ENCODE data around the gene MICOS13.
"Not testable (repeated sequence)": the region's sequence is repeated elsewhere in the genome, so short reads cannot be mapped to it uniquely, and the experiment has no call there.

GRCh38 chr19:5688262-5688881, 8.1 kb upstream of the MICOS13 start:
- TF ChIP-seq, protein P1, sequence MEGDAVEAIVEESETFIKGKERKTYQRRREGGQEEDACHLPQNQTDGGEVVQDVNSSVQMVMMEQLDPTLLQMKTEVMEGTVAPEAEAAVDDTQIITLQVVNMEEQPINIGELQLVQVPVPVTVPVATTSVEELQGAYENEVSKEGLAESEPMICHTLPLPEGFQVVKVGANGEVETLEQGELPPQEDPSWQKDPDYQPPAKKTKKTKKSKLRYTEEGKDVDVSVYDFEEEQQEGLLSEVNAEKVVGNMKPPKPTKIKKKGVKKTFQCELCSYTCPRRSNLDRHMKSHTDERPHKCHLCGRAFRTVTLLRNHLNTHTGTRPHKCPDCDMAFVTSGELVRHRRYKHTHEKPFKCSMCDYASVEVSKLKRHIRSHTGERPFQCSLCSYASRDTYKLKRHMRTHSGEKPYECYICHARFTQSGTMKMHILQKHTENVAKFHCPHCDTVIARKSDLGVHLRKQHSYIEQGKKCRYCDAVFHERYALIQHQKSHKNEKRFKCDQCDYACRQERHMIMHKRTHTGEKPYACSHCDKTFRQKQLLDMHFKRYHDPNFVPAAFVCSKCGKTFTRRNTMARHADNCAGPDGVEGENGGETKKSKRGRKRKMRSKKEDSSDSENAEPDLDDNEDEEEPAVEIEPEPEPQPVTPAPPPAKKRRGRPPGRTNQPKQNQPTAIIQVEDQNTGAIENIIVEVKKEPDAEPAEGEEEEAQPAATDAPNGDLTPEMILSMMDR (IDR thresholded peaks at IDR 0.05), result not testable (repeated sequence)
- TF ChIP-seq KAT7 (CRISPR knock-in tag; IDR thresholded peaks at IDR 0.05; ENCODE audit: borderline replicate concordance); TP53 (CRISPR knock-in tag; IDR thresholded peaks at IDR 0.05); ZNF281 (CRISPR knock-in tag; IDR thresholded peaks at IDR 0.05); E2F5 (CRISPR knock-in tag; IDR thresholded peaks at IDR 0.05); ATF1 (CRISPR knock-in tag; IDR thresholded peaks at IDR 0.05); MLX (CRISPR knock-in tag; IDR thresholded peaks at IDR 0.05); NR3C1 (CRISPR knock-in tag; conservative IDR thresholded peaks at IDR 0.05; ENCODE audit: low read depth); ZNF416 (CRISPR knock-in tag; IDR thresholded peaks at IDR 0.05); NR1H2 (CRISPR knock-in tag; IDR thresholded peaks at IDR 0.05); ZNF512 (CRISPR knock-in tag; IDR thresholded peaks at IDR 0.05; ENCODE audit: borderline replicate concordance): not testable (repeated sequence)
